GM18507 (cell line): ENCODE data around the gene NEK6.

ENCODE experiments used
- DNase-seq: peaks from one replicate; pipeline ENCODE4 v3.0.0; 2011; ENCODE audit warnings: low read depth; ENCODE audit not compliant: insufficient read length; ENCODE audit errors: extremely low spot score
- FAIRE-seq: peaks from 2 replicates; lab custom pipeline; 2011; peaks lifted over from hg19 to GRCh38; lab: Jason Lieb, UNC

NEK6 gene

GRCh38 chr9:124359426-124359825, 101.7 kb downstream of the NEK6 start:
- no peak for FAIRE-seq
- DNase-seq = no peak

- DNase-seq (no peak), FAIRE-seq (no peak)
These were observed 102.3 kb downstream of the NEK6 start for GRCh38 chr9:124359855-124360678.

GRCh38 chr9:124361128-124361527, 103.4 kb downstream of the NEK6 start:
- FAIRE-seq (no peak), DNase-seq (no peak)

DNA sequence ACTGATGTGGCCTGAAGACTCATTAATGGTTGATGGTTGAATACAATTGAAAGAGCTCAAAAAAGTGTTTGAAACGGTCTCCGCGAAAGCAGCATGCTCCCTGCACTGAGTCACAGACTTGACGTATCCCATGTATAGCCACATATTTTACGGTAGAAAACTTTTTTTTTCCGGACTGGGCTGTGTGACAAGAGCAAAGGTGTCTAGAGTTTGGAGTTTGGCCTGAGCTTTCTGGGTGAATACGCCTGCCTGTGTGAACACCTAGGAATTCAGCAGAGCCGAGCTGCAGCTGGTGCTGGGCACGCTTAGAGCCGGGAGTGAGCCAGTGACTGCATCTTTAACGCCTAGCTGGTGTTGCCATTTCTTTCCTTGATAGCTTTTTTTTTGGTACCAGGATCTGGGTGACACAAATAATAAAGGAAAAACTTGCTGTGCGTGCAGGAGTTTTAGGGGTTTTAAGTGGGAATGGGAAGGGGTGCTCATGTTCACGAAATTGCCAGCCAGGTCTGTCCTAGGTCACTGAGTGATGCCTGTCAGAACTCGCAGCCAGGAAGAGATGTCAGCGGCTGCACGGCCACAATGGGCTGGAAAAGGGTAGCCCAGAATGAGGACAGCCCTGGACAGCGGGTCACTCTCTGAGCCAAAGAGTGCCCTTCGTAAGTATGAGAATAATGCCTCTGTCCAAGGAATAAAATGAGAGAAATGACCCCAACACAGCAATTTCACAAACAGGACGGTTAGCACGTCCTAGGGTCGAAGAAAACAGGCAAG, 105.8 kb downstream of the NEK6 start:
- FAIRE-seq (no peak), DNase-seq (no peak)

DNA sequence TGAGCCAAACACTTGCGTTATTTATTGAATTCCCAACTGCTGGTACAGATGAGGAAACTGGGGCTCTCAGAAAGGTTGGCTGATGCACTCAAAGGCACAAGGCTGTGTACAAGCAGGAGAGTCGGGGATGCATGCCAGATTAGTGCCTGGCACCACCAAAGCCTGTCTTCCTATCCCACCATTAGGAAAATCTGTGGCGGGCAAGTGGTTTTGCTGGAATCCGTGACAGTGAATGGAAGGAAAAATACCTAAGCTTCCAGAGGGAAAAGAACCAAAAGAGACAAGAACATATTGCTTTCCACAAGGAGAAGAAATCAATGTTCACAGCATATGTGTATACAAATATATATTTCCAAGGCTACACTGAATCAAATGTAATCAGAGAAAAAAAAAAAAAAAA, 106.4 kb downstream of the NEK6 start:
- no peak for FAIRE-seq

GRCh38 chr9:124365036-124365435, 107.3 kb downstream of the NEK6 start:
- FAIRE-seq (no peak), DNase-seq (no peak)

More for the DNA sequence above, 106.4 kb downstream of the NEK6 start:
- no peak for DNase-seq

DNA sequence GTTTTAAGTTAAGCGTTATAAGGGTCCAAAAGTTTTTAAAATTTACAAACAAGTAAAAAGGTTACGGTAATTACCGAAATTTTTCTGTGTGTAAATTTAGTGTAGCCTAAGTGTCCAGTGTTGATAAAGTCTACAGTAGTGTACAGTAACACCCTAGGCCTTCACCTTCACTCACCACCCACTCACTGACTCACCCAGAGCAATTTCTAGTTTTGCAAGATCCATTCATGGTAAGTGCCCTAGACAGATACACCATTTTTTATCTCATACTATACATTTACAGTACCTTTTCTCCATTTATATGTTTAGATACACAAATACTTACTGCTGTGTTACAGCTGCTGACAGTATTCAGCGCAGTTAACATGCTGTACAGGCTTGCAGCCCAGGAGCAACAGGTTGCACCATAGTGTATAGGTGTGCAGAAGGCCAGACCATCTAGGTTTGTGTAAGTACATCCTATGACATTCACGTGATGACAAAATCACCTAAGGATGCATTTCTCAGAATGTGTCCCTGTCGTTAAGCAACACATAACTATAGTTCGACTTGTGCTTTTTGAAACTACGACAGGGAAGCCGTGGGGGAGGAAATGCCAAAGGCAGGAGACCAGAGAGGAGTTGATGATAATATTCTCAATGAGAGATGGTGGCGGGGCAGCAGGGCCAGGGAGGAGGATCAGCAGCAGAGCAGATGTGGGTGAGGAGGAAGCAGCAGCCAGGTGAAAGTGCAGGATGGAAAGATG, 108.9 kb downstream of the NEK6 start:
- no peak for DNase-seq
- FAIRE-seq = no peak

- DNase-seq (no peak), FAIRE-seq (no peak)
These were observed 110.9 kb downstream of the NEK6 start for GRCh38 chr9:124368692-124369091.

GRCh38 chr9:124369231-124369797, 111.6 kb downstream of the NEK6 start:
- DNase-seq (no peak), FAIRE-seq (no peak)

- FAIRE-seq = no peak
- no peak for DNase-seq
These were observed 113.3 kb downstream of the NEK6 start for GRCh38 chr9:124370896-124371582.

DNA sequence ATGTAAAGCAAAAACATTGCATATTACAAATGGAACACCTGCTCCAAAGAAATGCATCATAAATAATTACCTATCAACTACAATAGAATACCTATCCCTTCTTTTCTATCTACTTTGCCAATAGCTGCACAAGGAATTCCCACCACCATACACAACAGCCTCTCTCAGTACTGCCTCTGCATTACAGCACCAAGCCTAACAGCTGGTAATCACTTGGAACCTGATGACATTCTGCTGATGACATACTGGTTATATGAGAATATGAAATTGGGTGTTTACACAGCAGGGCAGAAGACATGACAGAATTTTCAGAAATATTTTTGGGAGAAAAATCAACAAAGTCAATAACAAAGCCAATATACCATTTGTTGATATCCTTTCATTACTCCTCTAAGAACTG, 114.3 kb downstream of the NEK6 start:
- no peak for FAIRE-seq

GRCh38 chr9:124373386-124373785, 115.6 kb downstream of the NEK6 start:
- FAIRE-seq = no peak
- DNase-seq = no peak

More for the DNA sequence above, 114.3 kb downstream of the NEK6 start:
- DNase-seq = no peak

GRCh38 chr9:124373851-124374250, 116.1 kb downstream of the NEK6 start:
- DNase-seq (no peak), FAIRE-seq (no peak)

DNA sequence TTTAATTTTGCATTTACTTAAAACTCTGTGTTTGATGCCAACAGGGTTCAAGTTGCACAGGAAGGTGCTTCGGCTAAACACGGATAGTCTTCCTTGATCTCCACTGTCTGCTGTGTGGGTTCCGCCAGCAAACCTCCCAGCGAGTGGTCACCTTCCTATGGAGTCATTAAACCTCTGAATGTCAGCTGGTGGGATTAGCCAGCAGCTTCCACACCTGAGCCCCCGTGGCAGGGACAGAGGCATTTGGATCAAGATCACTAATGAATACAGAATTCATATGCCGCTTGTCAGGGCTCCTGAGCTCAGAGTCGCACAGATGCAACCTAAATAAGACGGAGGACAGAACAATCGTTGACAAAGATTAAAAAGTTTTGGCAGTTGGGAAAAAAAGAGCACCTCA, 118.0 kb downstream of the NEK6 start:
- DNase-seq = no peak
- FAIRE-seq = no peak

- FAIRE-seq = no peak
- DNase-seq = no peak
These were observed 118.6 kb downstream of the NEK6 start for GRCh38 chr9:124376329-124376728.

GRCh38 chr9:124377551-124378406, 120.0 kb downstream of the NEK6 start:
- DNase-seq = no peak
- no peak for FAIRE-seq

- no peak for DNase-seq
- FAIRE-seq = no peak
These were observed 123.6 kb downstream of the NEK6 start for GRCh38 chr9:124381170-124381945.

GRCh38 chr9:124384210-124384609, 126.5 kb downstream of the NEK6 start:
- DNase-seq (no peak), FAIRE-seq (no peak)
